HEK293T (cell line): Measurements from ENCODE around the gene CNKSR1.

Source experiments
- ELF4 ChIP-seq: fragments of 450-650 bp; IDR thresholded peaks from 2 replicates; pipeline ENCODE4 v1.6.1; 2017; ENCODE audit warnings: antibody characterized with exemption
- FOXM1 ChIP-seq: fragments of 450-650 bp; IDR thresholded peaks from 2 replicates; pipeline ENCODE4 v1.6.1; 2017; ENCODE audit warnings: mild to moderate bottlenecking, borderline replicate concordance
- TARDBP ChIP-seq: fragments of 450-650 bp; IDR thresholded peaks from 2 replicates; pipeline ENCODE4 v1.6.1; 2016
- ZNF384 ChIP-seq: fragments of 450-650 bp; IDR thresholded peaks from 2 replicates; pipeline ENCODE4 v1.6.1; 2016

GRCh38 chr1:26197301-26197700, 20.0 kb downstream of the CNKSR1 start:
- TF ChIP-seq TARDBP (no peak), ZNF384 (no peak), ELF4 (no peak), FOXM1 (no peak)
